ENCODE data around the gene MSLN.

DNA sequence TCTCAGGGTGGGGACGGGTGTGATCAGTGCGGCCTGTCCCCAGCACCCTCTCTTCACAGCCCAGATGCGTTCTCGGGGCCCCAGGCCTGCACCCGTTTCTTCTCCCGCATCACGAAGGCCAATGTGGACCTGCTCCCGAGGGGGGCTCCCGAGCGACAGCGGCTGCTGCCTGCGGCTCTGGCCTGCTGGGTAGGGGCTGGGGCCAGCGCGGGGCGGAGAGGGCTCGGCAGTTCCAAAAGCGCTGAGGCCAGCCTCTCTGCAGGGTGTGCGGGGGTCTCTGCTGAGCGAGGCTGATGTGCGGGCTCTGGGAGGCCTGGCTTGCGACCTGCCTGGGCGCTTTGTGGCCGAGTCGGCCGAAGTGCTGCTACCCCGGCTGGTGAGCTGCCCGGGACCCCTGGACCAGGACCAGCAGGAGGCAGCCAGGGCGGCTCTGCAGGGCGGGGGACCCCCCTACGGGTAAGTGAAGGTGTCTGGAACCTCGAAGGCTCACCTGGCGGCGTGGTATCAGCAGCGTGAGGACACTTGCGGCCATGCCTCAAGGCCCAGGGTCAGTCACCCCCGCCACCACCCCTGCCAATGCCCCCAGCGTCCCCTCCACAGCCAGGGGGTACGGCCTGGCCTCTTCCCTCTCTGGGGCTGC, 4.4 kb downstream of the MSLN start:
- TF ChIP-seq, protein P1, sequence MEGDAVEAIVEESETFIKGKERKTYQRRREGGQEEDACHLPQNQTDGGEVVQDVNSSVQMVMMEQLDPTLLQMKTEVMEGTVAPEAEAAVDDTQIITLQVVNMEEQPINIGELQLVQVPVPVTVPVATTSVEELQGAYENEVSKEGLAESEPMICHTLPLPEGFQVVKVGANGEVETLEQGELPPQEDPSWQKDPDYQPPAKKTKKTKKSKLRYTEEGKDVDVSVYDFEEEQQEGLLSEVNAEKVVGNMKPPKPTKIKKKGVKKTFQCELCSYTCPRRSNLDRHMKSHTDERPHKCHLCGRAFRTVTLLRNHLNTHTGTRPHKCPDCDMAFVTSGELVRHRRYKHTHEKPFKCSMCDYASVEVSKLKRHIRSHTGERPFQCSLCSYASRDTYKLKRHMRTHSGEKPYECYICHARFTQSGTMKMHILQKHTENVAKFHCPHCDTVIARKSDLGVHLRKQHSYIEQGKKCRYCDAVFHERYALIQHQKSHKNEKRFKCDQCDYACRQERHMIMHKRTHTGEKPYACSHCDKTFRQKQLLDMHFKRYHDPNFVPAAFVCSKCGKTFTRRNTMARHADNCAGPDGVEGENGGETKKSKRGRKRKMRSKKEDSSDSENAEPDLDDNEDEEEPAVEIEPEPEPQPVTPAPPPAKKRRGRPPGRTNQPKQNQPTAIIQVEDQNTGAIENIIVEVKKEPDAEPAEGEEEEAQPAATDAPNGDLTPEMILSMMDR (IDR thresholded peaks at IDR 0.05), result no peak
- TF ChIP-seq POLR2AphosphoS5 (IDR thresholded peaks at IDR 0.05; ENCODE audit: low read depth, low read length) (no peak), SIN3A (IDR thresholded peaks at IDR 0.05; ENCODE audit: borderline replicate concordance, low read depth, low read length) (no peak), YY1 (IDR thresholded peaks at IDR 0.05; ENCODE audit: low read depth) (no peak), EP300 (IDR thresholded peaks at IDR 0.05; ENCODE audit: borderline replicate concordance in 1 of 2, low read depth in 1 of 2, low read length in 1 of 2) (no peak), EZH2phosphoT487 (IDR thresholded peaks at IDR 0.05; ENCODE audit: borderline replicate concordance, low read depth) (no peak), RFX5 (IDR thresholded peaks at IDR 0.05; ENCODE audit: low read length) (no peak), GATA2 (CRISPR knock-in tag; IDR thresholded peaks at IDR 0.05) (no peak), NRF1 (IDR thresholded peaks at IDR 0.05; ENCODE audit: low read depth, low read length) (no peak), CHD2 (IDR thresholded peaks at IDR 0.05; ENCODE audit: low read length, partially characterized antibody) (no peak), JUND (IDR thresholded peaks at IDR 0.05) (no peak), RAD21 (IDR thresholded peaks at IDR 0.05; ENCODE audit: low read length) (no peak), FOXM1 (IDR thresholded peaks at IDR 0.05; ENCODE audit: low read depth) (no peak)
- TF ChIP-seq, protein P2, sequence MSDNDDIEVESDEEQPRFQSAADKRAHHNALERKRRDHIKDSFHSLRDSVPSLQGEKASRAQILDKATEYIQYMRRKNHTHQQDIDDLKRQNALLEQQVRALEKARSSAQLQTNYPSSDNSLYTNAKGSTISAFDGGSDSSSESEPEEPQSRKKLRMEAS (IDR thresholded peaks at IDR 0.05; ENCODE audit: low read depth), result no peak
